Thyroid gland (tissue), 4 donors: Measurements from ENCODE around the gene SNX9. TPM values are rescaled to one million over a fixed set of nuclear protein-coding genes. Genes with fewer than 3 reads are reported as not detected.

Source experiments
- DNase-seq, 2 donors: peaks; one replicate each; pipeline ENCODE4 v3.0.0-alpha.2; 2019
- H3K27ac ChIP-seq, 3 donors: fragments of 200-600 bp; sonication (generic); 1 replicate in 2 of 3; 2 replicates in 1 of 3; pipeline ENCODE4 v1.5.1; 2016 to 2019; ENCODE audit warnings: mild to moderate bottlenecking in 1 of 3, moderate library complexity in 1 of 3
- H3K27me3 ChIP-seq: fragments of 200-600 bp; sonication (generic); one replicate; pipeline ENCODE4 v1.5.1; 2019
- H3K36me3 ChIP-seq, 2 donors: fragments of 200-600 bp; sonication (generic); one replicate each; pipeline ENCODE4 v1.5.1; 2016 to 2019
- H3K4me1 ChIP-seq, 2 donors: fragments of 200-600 bp; sonication (generic); one replicate each; pipeline ENCODE4 v1.5.1; 2017 to 2019
- H3K4me3 ChIP-seq, 3 donors: fragments of 200-600 bp; sonication (generic); replicated peaks in 1 of 3; 1 replicate in 2 of 3; 2 replicates in 1 of 3; pipeline ENCODE4 v1.5.1; 2016; ENCODE audit warnings: mild to moderate bottlenecking in 1 of 3
- H3K9me3 ChIP-seq: fragments of 200-600 bp; sonication (generic); one replicate; pipeline ENCODE4 v1.5.1; 2017
- POLR2A ChIP-seq, 2 donors: fragments of 450-650 bp; IDR thresholded peaks; one replicate each; pipeline ENCODE4 v1.6.1; 2017; ENCODE audit warnings: antibody characterized with exemption in 2 of 2, mild to moderate bottlenecking in 2 of 2, moderate library complexity in 1 of 2
- WGBS, 2 donors: methylation state at CpG; one replicate each; pipeline ENCODE4 v1.1.5; 2017; 5-methylcytosine and 5-hydroxymethylcytosine counted together
- intact Hi-C: fragments of 100-400 bp; cut with DNase I; formaldehyde crosslinking; loops from one replicate; pipeline ENCODE4 v1.15.1; 2023
- total RNA-seq, 4 donors: library from RNA; depleted of rRNA; stranded (reverse); fragments of >200 nt; gene quantifications; one replicate each; pipeline ENCODE4 v1.2.3, GENCODE V29; 2016
- TF ChIP-seq, protein P1 (sequence below), 6 experiments: fragments of 200-600 bp in 3 of 6; fragments of 450-650 bp in 3 of 6; sonication (generic) in 3 of 6; IDR thresholded peaks; one replicate each; pipeline ENCODE4 v1.5.1; 2016 to 2019; ENCODE audit warnings: antibody characterized with exemption in 6 of 6, mild to moderate bottlenecking in 2 of 6, inconsistent platforms in 1 of 6, moderate library complexity in 1 of 6

The SNX9 gene
- total RNA-seq, 4 donors from 2014 or later = 44.6 to 73.1 (median 47.2) TPM

DNA sequence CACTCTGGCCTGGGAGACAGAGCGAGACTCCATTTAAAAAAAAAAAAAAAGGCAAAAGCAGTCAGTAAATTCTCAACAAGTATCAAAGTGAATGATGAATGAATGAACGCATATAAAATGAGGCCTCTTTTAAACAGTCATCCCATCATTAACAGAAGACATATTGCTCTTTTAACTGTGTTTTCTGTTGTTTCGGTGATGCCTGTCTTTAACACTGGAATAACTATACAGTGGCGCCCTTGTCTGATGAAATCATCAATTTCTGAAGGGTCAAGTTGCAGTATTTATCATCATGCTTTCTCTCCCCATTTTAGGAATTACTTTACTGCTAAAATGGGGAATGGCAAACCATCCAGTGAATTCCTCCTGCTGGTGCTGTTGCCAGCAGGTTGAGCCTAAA is 45.7 kb upstream of the SNX9 start:
- H3K4me3 ChIP-seq = no peak overlapping the region
- 87 to 98% methylated on average over 4 of the region's 4 CpGs for WGBS, 2 donors
- intact Hi-C loops = no loop called here
- no peak overlapping the region for H3K27ac ChIP-seq
- no peaks in the 10 kb centered on the region for H3K9me3 ChIP-seq
- TF ChIP-seq, protein P1, sequence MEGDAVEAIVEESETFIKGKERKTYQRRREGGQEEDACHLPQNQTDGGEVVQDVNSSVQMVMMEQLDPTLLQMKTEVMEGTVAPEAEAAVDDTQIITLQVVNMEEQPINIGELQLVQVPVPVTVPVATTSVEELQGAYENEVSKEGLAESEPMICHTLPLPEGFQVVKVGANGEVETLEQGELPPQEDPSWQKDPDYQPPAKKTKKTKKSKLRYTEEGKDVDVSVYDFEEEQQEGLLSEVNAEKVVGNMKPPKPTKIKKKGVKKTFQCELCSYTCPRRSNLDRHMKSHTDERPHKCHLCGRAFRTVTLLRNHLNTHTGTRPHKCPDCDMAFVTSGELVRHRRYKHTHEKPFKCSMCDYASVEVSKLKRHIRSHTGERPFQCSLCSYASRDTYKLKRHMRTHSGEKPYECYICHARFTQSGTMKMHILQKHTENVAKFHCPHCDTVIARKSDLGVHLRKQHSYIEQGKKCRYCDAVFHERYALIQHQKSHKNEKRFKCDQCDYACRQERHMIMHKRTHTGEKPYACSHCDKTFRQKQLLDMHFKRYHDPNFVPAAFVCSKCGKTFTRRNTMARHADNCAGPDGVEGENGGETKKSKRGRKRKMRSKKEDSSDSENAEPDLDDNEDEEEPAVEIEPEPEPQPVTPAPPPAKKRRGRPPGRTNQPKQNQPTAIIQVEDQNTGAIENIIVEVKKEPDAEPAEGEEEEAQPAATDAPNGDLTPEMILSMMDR (IDR thresholded peaks at IDR 0.05) = no peak
- TF ChIP-seq POLR2A (IDR thresholded peaks at IDR 0.05) = no peak
- no peaks in the 10 kb centered on the region for H3K36me3 ChIP-seq
- DNase-seq = no peak
- H3K4me1 ChIP-seq = peaks cover 7 to 9% of the 10 kb centered on the region in 2 donors
- H3K27me3 ChIP-seq = no peaks in the 10 kb centered on the region

DNA sequence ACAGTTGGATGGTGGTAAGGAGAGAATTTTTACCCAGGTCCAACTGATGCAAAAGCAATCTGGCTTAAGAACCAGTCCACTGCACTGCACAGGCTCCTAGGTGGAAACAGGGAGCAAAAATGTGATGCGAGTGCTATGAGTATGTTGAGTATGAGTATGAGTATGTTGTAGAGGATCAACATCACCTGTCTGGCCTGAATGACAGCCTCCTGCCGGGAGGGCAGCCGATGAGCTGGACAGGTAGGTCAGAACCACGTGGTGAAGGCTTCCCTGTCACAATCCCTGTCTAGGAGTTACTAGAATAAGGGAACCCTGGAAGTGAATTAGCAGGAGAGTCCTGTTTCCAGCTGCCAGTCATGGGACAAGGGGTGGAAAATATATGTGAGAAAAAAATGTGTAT is 44.3 kb upstream of the SNX9 start:
- H3K4me3 ChIP-seq = no peak overlapping the region
- no peak for TF ChIP-seq POLR2A (IDR thresholded peaks at IDR 0.05)
- TF ChIP-seq, protein P1 (IDR thresholded peaks at IDR 0.05) = no peak
- intact Hi-C loops = no loop called here
- H3K4me1 ChIP-seq = peaks cover under 1 to 1% of the 10 kb centered on the region in 2 donors
- no peaks in the 10 kb centered on the region for H3K27me3 ChIP-seq
- no peak for DNase-seq
- no peak overlapping the region for H3K27ac ChIP-seq
- no peaks in the 10 kb centered on the region for H3K36me3 ChIP-seq
- WGBS, 2 donors = 82 to 91% methylated on average over 4 of the region's 4 CpGs
- H3K9me3 ChIP-seq = no peaks in the 10 kb centered on the region

DNA sequence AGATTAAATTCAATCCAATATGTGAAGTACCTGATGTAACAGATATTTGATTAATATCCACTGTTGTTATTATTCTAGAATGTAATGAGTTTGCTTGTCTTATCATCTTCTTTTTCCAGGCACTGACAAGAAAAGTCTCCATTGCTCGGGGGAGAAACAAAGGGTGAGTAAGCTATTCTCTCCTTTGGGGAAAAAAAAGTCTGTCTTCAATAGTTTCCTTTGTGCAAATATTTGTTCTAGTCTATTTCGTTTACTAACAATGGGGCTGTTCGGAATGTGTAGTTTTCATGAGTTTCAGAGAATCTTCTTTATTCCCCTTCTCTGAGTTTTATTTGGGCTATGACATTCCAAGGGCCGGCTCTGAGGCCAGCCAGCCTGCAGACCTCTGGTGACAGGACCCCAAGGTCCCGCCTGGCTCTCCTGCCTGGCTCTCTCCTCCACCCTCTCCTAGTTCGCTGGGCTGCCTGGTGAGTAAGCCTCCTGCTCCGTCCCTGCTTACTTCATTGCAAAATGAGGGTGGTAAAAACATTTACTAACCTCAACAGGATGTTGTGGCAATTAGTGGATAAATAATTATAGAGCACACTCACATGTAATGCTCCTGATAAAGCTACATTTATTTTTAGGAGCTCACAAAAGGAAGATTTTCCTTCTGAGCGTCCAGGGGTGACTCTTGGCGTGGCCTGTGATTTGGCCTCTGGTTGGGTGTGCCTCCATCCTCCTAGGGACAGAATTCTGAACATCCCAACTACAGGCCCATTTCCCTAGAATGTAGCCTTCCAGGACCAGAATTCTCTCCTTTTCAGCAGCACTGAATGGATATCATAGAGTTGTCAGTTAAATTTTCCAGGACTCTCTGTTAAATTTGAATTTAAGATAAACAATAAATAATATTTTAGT is 43.1 kb upstream of the SNX9 start:
- DNase-seq = no peak
- WGBS, 2 donors = 81 to 89% methylated on average over 9 of the region's 9 CpGs
- Histone ChIP-seq H3K9me3 (no peaks in the 10 kb centered on the region), H3K4me3 (no peak overlapping the region), H3K4me1 (no peaks in the 10 kb centered on the region), H3K27me3 (no peaks in the 10 kb centered on the region), H3K27ac (no peak overlapping the region), H3K36me3 (no peaks in the 10 kb centered on the region)
- no peak for TF ChIP-seq POLR2A (IDR thresholded peaks at IDR 0.05)
- TF ChIP-seq, protein P1 (IDR thresholded peaks at IDR 0.05) = no peak
- intact Hi-C loops = no loop called here

DNA sequence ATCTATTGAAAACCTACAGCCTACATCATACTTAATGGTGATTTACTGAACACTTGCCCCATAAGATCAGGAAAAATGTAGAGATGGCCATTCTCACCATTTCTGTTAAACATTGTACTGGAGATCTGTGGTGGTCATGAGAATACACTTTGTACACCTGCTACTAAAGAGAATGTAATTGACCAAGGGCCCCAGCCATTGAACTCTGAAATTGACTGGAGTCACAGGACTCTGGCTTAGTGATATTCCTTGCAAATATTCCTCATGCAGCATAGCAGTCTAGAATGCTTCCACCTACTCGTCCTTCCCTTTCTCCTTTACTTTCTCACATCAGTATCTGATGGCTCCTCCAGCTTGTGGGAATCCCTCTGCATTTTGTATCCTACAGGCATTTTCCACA is 37.4 kb upstream of the SNX9 start:
- no peak overlapping the region for H3K27ac ChIP-seq
- no peak for DNase-seq
- H3K36me3 ChIP-seq = no peaks in the 10 kb centered on the region
- no peak overlapping the region for H3K4me3 ChIP-seq
- no peaks in the 10 kb centered on the region for H3K27me3 ChIP-seq
- 91 to 95% methylated on average over 1 of the region's 1 CpG for WGBS, 2 donors
- no peaks in the 10 kb centered on the region for H3K4me1 ChIP-seq
- TF ChIP-seq, protein P1 (IDR thresholded peaks at IDR 0.05) = no peak
- no peak for TF ChIP-seq POLR2A (IDR thresholded peaks at IDR 0.05)
- intact Hi-C loops = no loop called here
- no peaks in the 10 kb centered on the region for H3K9me3 ChIP-seq

DNA sequence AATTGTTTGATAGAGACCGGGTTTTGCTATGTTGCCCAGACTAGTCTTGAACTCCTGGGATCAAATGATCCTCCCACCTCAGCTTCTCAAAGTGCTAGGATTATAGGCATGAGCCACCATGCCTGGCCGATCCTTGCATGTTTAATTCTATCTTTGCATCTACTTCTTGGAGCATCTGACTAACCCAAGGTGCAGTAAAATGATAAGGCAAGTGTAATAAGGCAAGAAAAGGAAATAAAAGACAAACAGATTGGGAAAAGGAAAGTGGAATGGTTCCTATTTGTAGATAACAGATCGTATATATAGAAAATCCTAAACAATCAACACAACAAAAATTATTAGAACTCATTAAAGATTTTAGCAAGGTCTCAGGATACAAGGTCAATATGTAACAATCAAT is 36.8 kb upstream of the SNX9 start:
- Histone ChIP-seq H3K36me3 (no peaks in the 10 kb centered on the region), H3K4me1 (peaks cover 4% of the 10 kb centered on the region in 2 donors), H3K9me3 (no peaks in the 10 kb centered on the region), H3K27me3 (no peaks in the 10 kb centered on the region), H3K4me3 (no peak overlapping the region), H3K27ac (no peak overlapping the region)
- intact Hi-C loops = no loop called here
- no peak for DNase-seq
- TF ChIP-seq, protein P1 (IDR thresholded peaks at IDR 0.05) = no peak
- TF ChIP-seq POLR2A (IDR thresholded peaks at IDR 0.05) = no peak
- 90 to 94% methylated on average over 3 of the region's 3 CpGs for WGBS, 2 donors
